HL-60 (cell line): ENCODE results near the gene PHLDA2.

Experiments used
- CTCF ChIP-seq: IDR thresholded peaks from one replicate; pipeline ENCODE4 v1.5.1; 2011; ENCODE audit warnings: low read length, control low read depth, inconsistent platforms; ENCODE audit not compliant: insufficient read depth
- GABPA ChIP-seq: IDR thresholded peaks from 2 replicates; pipeline ENCODE4 v1.6.1; 2012; ENCODE audit warnings: low read depth
- POLR2AphosphoS5 ChIP-seq: IDR thresholded peaks from 2 replicates; pipeline ENCODE4 v1.6.1; 2012; ENCODE audit warnings: low read depth
- REST ChIP-seq: IDR thresholded peaks from 2 replicates; pipeline ENCODE4 v1.6.1; 2012; ENCODE audit warnings: low read depth; ENCODE audit not compliant: insufficient replicate concordance

- TF ChIP-seq CTCF (no peak), POLR2AphosphoS5 (no peak), GABPA (no peak), REST (no peak)
Measured at GRCh38 chr11:2929531-2929949, 320 bp upstream of the PHLDA2 start.
